Liver (tissue), 9 donors: Measurements from ENCODE around the gene ASPSCR1. TPM values are rescaled to one million over a fixed set of nuclear protein-coding genes. Genes with fewer than 3 reads are reported as not detected.

Experiments
- DNase-seq: peaks from one replicate; pipeline ENCODE4 v3.0.0-alpha.2; 2017; ENCODE audit warnings: low spot score
- H3K27ac ChIP-seq, 2 donors: one replicate each; pipeline ENCODE4 v1.7.0; 2013; ENCODE audit warnings: inconsistent platforms in 2 of 2, low read length in 2 of 2, control low read depth in 1 of 2, low read depth in 1 of 2, mild to moderate bottlenecking in 1 of 2
- H3K27me3 ChIP-seq, 4 donors: one replicate each; pipeline versions ENCODE4 v1.6.1 to v1.7.0; 2013; ENCODE audit warnings: low read length in 3 of 4, inconsistent platforms in 1 of 4, mild to moderate bottlenecking in 1 of 4, moderate library complexity in 1 of 4; ENCODE audit not compliant: control insufficient read depth in 4 of 4, insufficient read depth in 4 of 4
- H3K36me3 ChIP-seq, 4 donors: one replicate each; pipeline versions ENCODE4 v1.6.1 to v1.7.0; 2013; ENCODE audit warnings: low read length in 3 of 4, mild to moderate bottlenecking in 3 of 4, low read depth in 1 of 4, moderate library complexity in 1 of 4; ENCODE audit not compliant: control insufficient read depth in 4 of 4, insufficient read depth in 3 of 4
- H3K4me1 ChIP-seq, 4 donors: one replicate each; pipeline versions ENCODE4 v1.6.1 to v1.7.0; 2013; ENCODE audit warnings: low read length in 3 of 4, mild to moderate bottlenecking in 3 of 4, moderate library complexity in 1 of 4; ENCODE audit not compliant: control insufficient read depth in 4 of 4, insufficient read depth in 4 of 4
- H3K4me3 ChIP-seq, 3 donors: one replicate each; pipeline versions ENCODE4 v1.6.1 to v1.7.0; 2013; ENCODE audit warnings: low read length in 3 of 3, control low read depth in 1 of 3, low read depth in 1 of 3, mild to moderate bottlenecking in 1 of 3
- H3K9ac ChIP-seq, 2 donors: one replicate each; pipeline ENCODE4 v1.7.0; 2013; ENCODE audit warnings: low read length in 2 of 2, mild to moderate bottlenecking in 2 of 2, moderate library complexity in 2 of 2, control low read depth in 1 of 2, low read depth in 1 of 2
- H3K9me3 ChIP-seq, 4 donors: one replicate each; pipeline versions ENCODE4 v1.6.1 to v1.7.0; 2013; ENCODE audit warnings: low read length in 3 of 4; ENCODE audit not compliant: control insufficient read depth in 4 of 4
- EGR1 ChIP-seq, 2 donors: IDR thresholded peaks; 2 replicates each; pipeline ENCODE4 v1.6.1; 2016 to 2018; ENCODE audit warnings: antibody characterized with exemption in 2 of 2, low read depth in 2 of 2
- FOXA1 ChIP-seq: IDR thresholded peaks from 2 replicates; pipeline ENCODE4 v1.6.1; 2016; ENCODE audit warnings: antibody characterized with exemption
- FOXA2 ChIP-seq: IDR thresholded peaks from 2 replicates; pipeline ENCODE4 v1.6.1; 2016; ENCODE audit warnings: antibody characterized with exemption
- GABPA ChIP-seq, 2 donors: IDR thresholded peaks in 1 of 2; conservative IDR thresholded peaks in 1 of 2; 2 replicates each; pipeline ENCODE4 v1.6.1; 2016; ENCODE audit warnings: antibody characterized with exemption in 2 of 2, mild to moderate bottlenecking in 1 of 2, moderate library complexity in 1 of 2
- HNF4A ChIP-seq, 2 donors: conservative IDR thresholded peaks; 2 replicates each; pipeline ENCODE4 v1.6.1; 2016; ENCODE audit warnings: antibody characterized with exemption in 2 of 2, mild to moderate bottlenecking in 2 of 2
- HNF4G ChIP-seq: IDR thresholded peaks from 2 replicates; pipeline ENCODE4 v1.6.1; 2016; ENCODE audit warnings: antibody characterized with exemption
- NR2F2 ChIP-seq: IDR thresholded peaks from 2 replicates; pipeline ENCODE4 v1.6.1; 2016; ENCODE audit warnings: antibody characterized with exemption
- RAD21 ChIP-seq, 2 donors: IDR thresholded peaks; 2 replicates each; pipeline ENCODE4 v1.6.1; 2016; ENCODE audit warnings: antibody characterized with exemption in 2 of 2, mild to moderate bottlenecking in 2 of 2
- RXRA ChIP-seq, 2 donors: IDR thresholded peaks; 2 replicates each; pipeline ENCODE4 v1.6.1; 2017 to 2018; ENCODE audit warnings: antibody characterized with exemption in 2 of 2, mild to moderate bottlenecking in 1 of 2
- SP1 ChIP-seq: IDR thresholded peaks from 2 replicates; pipeline ENCODE4 v1.6.1; 2018; ENCODE audit warnings: antibody characterized with exemption, mild to moderate bottlenecking
- TAF1 ChIP-seq: conservative IDR thresholded peaks from 2 replicates; pipeline ENCODE4 v1.6.1; 2016; ENCODE audit warnings: antibody characterized with exemption, mild to moderate bottlenecking
- YY1 ChIP-seq: IDR thresholded peaks from 2 replicates; pipeline ENCODE4 v1.6.1; 2016; ENCODE audit warnings: antibody characterized with exemption, mild to moderate bottlenecking
- WGBS: extraction: QIAGEN DNeasy Blood & Tissue Kit; methylation state at CpG from one replicate; pipeline ENCODE4 v1.1.7; 2013; 5-methylcytosine and 5-hydroxymethylcytosine counted together
- polyA plus RNA-seq, 2 donors: library from polyadenylated mRNA; stranded (reverse) in 1 of 2; unstranded in 1 of 2; fragments of 200-250 nt in 1 of 2; fragments of >200 nt in 1 of 2; fragmentation: Nextera tagmentation in 1 of 2; extraction: Ambion mirVana in 1 of 2; gene quantifications; one replicate each; pipeline versions ENCODE4 v1.2.1 to v1.2.3, GENCODE V29; 2013 to 2015
- total RNA-seq, 2 donors: library from RNA; depleted of rRNA; stranded (reverse); fragments of >200 nt; gene quantifications; one replicate each; pipeline ENCODE4 v1.2.3, GENCODE V29; 2014
- TF ChIP-seq, protein P1 (sequence below): IDR thresholded peaks from 2 replicates; pipeline ENCODE4 v1.6.1; 2016; ENCODE audit warnings: antibody characterized with exemption
- TF ChIP-seq, protein P2 (sequence below): IDR thresholded peaks from 2 replicates; pipeline ENCODE4 v1.6.1; 2016; ENCODE audit warnings: antibody characterized with exemption, mild to moderate bottlenecking
- TF ChIP-seq, protein P3 (sequence below): IDR thresholded peaks from 2 replicates; pipeline ENCODE4 v1.6.1; 2016; ENCODE audit warnings: antibody characterized with exemption
- donor health status: healthy.
- donor health status: healthy.
- donor health status: healthy.
- donor health status: healthy.
- donor health status: healthy.

The ASPSCR1 gene
- total and polyA plus RNA-seq, 4 donors, result 17.8 to 26.2 (median 20.4) TPM

DNA sequence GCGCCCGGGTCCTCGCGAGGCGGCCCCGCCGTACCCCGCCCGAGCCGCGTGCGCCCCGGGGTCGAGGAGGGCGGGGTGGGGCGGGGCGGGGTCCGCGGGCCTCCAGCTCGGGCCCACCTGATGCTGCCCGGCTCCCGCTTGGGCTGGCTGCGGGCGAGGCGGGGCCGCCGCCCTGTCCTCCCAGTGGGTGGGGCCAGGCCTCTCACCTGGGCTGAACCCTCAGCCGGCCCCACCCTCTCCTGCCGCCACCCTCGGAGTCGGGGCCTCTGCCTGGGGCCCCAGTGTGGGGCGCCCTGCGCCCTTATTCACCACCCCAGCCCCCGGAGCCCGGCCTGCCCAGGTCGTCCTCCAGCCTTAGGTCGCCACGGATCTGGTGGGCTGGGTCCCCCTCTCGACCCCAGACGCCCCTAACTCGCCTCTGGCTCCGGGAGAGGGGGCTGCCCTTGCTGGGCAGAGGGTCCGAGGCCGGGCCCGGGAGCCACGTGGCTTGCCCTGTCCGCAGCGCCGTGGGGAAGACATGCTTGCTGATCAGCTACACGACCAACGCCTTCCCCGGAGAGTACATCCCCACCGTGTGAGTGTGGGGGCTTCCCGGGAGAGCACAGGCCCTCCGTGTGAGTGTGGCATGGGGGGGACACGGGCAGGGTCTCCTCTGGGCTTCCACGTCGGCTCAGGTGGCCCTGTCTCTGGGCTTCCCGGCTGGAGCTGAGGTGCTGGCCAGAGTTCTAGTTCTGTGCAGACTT lies 54.6 kb downstream of the ASPSCR1 start:
- no peak for DNase-seq
- Histone ChIP-seq H3K9me3 (no peaks in the 10 kb centered on the region), H3K27ac (no peak overlapping the region), H3K9ac (no peak overlapping the region), H3K4me1 (peaks cover 17 to 60% (median 38%) of the 10 kb centered on the region in 4 donors), H3K4me3 (peak overlapping the region in 1 of 3 donors; percentile 63), H3K27me3 (no peaks in the 10 kb centered on the region), H3K36me3 (peaks cover 0 to 5% (median 1%) of the 10 kb centered on the region in 4 donors)
- TF ChIP-seq RXRA (IDR thresholded peaks at IDR 0.05) (peak in 1 of 2 donors; percentile 18), GABPA (IDR thresholded peaks at IDR 0.05 in 1 of 2, conservative IDR thresholded peaks at IDR 0.05 in 1 of 2) (no peak)
- 17% methylated on average over 59 of the region's 59 CpGs for WGBS

DNA sequence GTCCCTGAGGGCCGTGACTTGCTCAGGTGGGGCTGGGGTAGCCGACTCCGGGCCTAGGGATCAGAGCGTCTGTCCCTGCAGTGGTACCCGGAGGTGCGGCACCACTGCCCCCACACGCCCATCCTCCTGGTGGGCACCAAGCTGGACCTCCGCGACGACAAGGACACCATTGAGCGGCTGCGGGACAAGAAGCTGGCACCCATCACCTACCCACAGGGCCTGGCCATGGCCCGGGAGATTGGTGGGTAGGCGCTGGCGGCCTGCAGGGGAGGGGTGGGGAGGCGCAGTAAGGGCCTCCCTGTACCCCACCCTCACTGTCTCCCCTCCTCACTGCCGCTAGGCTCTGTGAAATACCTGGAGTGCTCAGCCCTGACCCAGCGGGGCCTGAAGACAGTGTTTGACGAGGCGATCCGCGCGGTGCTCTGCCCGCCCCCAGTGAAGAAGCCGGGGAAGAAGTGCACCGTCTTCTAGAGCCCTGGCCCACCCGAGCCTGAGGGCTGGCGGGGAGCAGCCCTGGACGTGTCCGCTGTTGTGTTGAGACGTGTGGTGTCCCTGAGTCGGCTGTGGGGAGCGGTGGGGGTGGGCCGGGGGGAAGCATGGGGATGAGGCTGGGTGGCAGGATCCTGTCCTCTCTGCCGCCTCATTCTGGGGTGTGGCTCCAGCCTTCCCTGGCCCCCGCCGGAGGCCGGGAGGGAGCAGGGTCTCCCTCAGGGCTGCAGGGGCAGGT lies 56.1 kb downstream of the ASPSCR1 start:
- no peak for DNase-seq
- 69% methylated on average over 38 of the region's 38 CpGs for WGBS
- Histone ChIP-seq H3K36me3 (peaks cover 0 to 5% (median 1%) of the 10 kb centered on the region in 4 donors), H3K9me3 (no peaks in the 10 kb centered on the region), H3K27me3 (no peaks in the 10 kb centered on the region), H3K4me1 (peaks cover 17 to 64% (median 40%) of the 10 kb centered on the region in 4 donors), H3K27ac (no peak overlapping the region), H3K4me3 (no peak overlapping the region), H3K9ac (no peak overlapping the region)
- no peak for TF ChIP-seq GABPA (IDR thresholded peaks at IDR 0.05 in 1 of 2, conservative IDR thresholded peaks at IDR 0.05 in 1 of 2)
- TF ChIP-seq HNF4G, result no peak

DNA sequence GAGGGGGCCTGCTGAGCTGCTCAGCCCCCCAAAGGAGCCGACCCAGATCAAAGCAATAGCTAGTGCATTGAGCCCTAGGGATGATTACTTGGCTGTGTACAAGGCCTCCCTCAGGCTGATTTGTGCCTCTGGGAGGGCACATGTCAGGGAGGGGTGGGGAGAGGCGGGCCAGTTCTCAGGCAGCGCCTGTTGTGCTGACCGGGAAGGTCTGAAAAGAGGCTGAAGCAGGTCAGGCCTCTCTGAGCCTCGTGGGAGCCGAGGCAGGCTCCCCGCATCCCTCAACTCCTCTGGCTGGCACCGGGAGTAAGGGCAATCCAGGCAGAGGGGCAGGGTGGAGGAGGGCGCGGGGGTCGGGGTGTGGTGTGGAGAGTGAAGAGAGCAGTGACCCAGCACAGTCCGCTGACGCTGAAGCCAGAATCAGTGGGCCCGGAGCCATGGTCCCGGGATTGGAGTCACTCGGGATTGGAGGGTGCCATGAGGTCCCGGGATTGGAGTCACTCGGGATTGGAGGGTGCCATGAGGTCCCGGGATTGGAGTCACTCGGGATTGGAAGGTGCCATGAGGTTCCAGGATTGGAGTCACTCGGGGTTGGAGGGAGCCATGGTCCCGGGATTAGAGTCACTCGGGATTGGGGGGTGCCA lies 57.1 kb downstream of the ASPSCR1 start:
- Histone ChIP-seq H3K9me3 (no peaks in the 10 kb centered on the region), H3K27me3 (no peaks in the 10 kb centered on the region), H3K9ac (peak overlapping the region in 1 of 2 donors; percentile 8), H3K36me3 (peaks cover 0 to 5% (median 1%) of the 10 kb centered on the region in 4 donors), H3K4me3 (no peak overlapping the region), H3K27ac (peak overlapping the region in 1 of 2 donors; percentile 50), H3K4me1 (peaks cover 20 to 66% (median 44%) of the 10 kb centered on the region in 4 donors)
- no peak for DNase-seq
- TF ChIP-seq RAD21 (IDR thresholded peaks at IDR 0.05), result peak in 1 of 2 donors; percentile 18
- TF ChIP-seq YY1, result no peak
- TF ChIP-seq HNF4A (conservative IDR thresholded peaks at IDR 0.05), result peak in 1 of 2 donors; percentile 4
- peak; percentile 52 for TF ChIP-seq SP1
- peak; percentile 12 to 37 for TF ChIP-seq RXRA (IDR thresholded peaks at IDR 0.05)
- WGBS, result 40% methylated on average over 23 of the region's 23 CpGs

DNA sequence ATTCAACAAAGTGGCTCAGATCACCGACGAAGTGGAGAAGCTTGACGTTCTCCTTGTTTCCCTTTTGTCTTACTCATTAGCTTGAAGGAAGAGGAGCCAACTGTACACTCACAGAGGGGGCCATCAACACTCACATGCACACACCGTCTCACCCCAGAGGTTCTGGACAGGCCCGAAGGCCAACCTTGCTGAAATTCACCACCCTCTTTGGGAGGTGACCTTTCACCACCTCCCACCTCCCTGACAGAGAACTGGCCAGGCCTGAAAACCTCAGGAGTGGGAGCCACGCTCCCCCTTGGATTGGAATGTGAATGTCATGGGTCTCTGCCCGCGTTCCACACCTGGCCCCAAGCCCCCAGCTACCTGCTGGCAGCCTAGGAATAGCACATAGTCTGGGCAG lies 58.1 kb downstream of the ASPSCR1 start:
- Histone ChIP-seq H3K27ac (peak overlapping the region; percentile 15 to 99), H3K9me3 (no peaks in the 10 kb centered on the region), H3K4me3 (peak overlapping the region in 2 of 3 donors; percentile 70 to 90), H3K36me3 (peaks cover 0 to 5% (median 1%) of the 10 kb centered on the region in 4 donors), H3K9ac (no peak overlapping the region), H3K4me1 (peaks cover 14 to 65% (median 42%) of the 10 kb centered on the region in 4 donors), H3K27me3 (no peaks in the 10 kb centered on the region)
- WGBS, result 42% methylated on average over 8 of the region's 8 CpGs
- no peak for DNase-seq
- TF ChIP-seq, protein P1, sequence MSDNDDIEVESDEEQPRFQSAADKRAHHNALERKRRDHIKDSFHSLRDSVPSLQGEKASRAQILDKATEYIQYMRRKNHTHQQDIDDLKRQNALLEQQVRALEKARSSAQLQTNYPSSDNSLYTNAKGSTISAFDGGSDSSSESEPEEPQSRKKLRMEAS, result no peak
- TF ChIP-seq SP1, result no peak
- no peak for TF ChIP-seq NR2F2
- no peak for TF ChIP-seq TAF1
- no peak for TF ChIP-seq GABPA (IDR thresholded peaks at IDR 0.05 in 1 of 2, conservative IDR thresholded peaks at IDR 0.05 in 1 of 2)
- TF ChIP-seq, protein P2, sequence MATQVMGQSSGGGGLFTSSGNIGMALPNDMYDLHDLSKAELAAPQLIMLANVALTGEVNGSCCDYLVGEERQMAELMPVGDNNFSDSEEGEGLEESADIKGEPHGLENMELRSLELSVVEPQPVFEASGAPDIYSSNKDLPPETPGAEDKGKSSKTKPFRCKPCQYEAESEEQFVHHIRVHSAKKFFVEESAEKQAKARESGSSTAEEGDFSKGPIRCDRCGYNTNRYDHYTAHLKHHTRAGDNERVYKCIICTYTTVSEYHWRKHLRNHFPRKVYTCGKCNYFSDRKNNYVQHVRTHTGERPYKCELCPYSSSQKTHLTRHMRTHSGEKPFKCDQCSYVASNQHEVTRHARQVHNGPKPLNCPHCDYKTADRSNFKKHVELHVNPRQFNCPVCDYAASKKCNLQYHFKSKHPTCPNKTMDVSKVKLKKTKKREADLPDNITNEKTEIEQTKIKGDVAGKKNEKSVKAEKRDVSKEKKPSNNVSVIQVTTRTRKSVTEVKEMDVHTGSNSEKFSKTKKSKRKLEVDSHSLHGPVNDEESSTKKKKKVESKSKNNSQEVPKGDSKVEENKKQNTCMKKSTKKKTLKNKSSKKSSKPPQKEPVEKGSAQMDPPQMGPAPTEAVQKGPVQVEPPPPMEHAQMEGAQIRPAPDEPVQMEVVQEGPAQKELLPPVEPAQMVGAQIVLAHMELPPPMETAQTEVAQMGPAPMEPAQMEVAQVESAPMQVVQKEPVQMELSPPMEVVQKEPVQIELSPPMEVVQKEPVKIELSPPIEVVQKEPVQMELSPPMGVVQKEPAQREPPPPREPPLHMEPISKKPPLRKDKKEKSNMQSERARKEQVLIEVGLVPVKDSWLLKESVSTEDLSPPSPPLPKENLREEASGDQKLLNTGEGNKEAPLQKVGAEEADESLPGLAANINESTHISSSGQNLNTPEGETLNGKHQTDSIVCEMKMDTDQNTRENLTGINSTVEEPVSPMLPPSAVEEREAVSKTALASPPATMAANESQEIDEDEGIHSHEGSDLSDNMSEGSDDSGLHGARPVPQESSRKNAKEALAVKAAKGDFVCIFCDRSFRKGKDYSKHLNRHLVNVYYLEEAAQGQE, result no peak
- TF ChIP-seq HNF4G, result no peak
- no peak for TF ChIP-seq RXRA (IDR thresholded peaks at IDR 0.05)
- no peak for TF ChIP-seq YY1
- TF ChIP-seq FOXA2, result no peak
- no peak for TF ChIP-seq RAD21 (IDR thresholded peaks at IDR 0.05)
- TF ChIP-seq FOXA1, result no peak
- TF ChIP-seq HNF4A (conservative IDR thresholded peaks at IDR 0.05), result no peak
- no peak for TF ChIP-seq EGR1 (IDR thresholded peaks at IDR 0.05; ENCODE audit: low read depth in 2 of 2)
- TF ChIP-seq, protein P3, sequence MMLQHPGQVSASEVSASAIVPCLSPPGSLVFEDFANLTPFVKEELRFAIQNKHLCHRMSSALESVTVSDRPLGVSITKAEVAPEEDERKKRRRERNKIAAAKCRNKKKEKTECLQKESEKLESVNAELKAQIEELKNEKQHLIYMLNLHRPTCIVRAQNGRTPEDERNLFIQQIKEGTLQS, result no peak
